NCI-H526 treated with DMSO at 0.1 percent for 48 hours (cell line): Measurements from ENCODE around the gene ZNF224.
A peak's percentile ranks its signal among the peaks of the same experiment; 100 is the strongest.
"Not testable (repeated sequence)": the region's sequence is repeated elsewhere in the genome, so short reads cannot be mapped to it uniquely, and the experiment has no call there.

Experiments
- DNase-seq: peaks from one replicate; lab custom pipeline; 2025; lab: John Stamatoyannopoulos, UW

The ZNF224 gene

GRCh38 chr19:44093931-44094765 lies at the start of gene ZNF224:
ZNF224 (plus strand) TSS chr19:44094361; CDS start chr19:44097874, 3,513 bp downstream.
- DNase-seq, result peak; percentile 95

- DNase-seq, result peak; percentile 78
These were observed 43.2 kb upstream of the ZNF224 start for GRCh38 chr19:44050740-44051649.

- DNase-seq, result peak; percentile 98
These were observed 42.3 kb upstream of the ZNF224 start, which contains the start of gene ZNF223 for GRCh38 chr19:44051650-44052402. ZNF223 (plus strand) TSS chr19:44052036; CDS start chr19:44055177, 3,141 bp downstream.

DNA sequence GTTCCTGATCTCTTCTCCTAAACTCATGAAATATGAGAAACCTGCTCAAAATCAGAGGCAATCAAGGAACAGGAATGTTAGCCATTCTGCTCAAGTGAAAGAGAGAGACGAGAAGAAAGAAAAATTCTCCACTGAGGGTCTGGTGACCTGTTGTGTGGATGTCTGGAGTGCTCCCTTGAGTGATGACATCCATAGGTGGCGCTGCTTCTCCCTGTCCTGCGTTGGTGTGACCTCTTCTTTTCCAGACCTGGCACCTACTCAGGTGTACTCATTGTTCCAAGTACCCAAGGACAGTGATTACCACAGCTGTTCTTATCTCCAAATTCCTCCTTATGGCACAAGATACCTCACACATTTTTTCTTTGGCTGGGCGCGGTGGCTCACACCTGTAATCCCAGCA lies 38.3 kb upstream of the ZNF224 start:
- DNase-seq, result no peak

- DNase-seq, result no peak
These were observed 34.9 kb upstream of the ZNF224 start for GRCh38 chr19:44059229-44059628.

- DNase-seq, result no peak
These were observed 33.1 kb upstream of the ZNF224 start for GRCh38 chr19:44061038-44061437.

- no peak for DNase-seq
These were observed 27.9 kb upstream of the ZNF224 start for GRCh38 chr19:44066305-44066704.

GRCh38 chr19:44069415-44069814 lies 24.7 kb upstream of the ZNF224 start:
- no peak for DNase-seq

DNA sequence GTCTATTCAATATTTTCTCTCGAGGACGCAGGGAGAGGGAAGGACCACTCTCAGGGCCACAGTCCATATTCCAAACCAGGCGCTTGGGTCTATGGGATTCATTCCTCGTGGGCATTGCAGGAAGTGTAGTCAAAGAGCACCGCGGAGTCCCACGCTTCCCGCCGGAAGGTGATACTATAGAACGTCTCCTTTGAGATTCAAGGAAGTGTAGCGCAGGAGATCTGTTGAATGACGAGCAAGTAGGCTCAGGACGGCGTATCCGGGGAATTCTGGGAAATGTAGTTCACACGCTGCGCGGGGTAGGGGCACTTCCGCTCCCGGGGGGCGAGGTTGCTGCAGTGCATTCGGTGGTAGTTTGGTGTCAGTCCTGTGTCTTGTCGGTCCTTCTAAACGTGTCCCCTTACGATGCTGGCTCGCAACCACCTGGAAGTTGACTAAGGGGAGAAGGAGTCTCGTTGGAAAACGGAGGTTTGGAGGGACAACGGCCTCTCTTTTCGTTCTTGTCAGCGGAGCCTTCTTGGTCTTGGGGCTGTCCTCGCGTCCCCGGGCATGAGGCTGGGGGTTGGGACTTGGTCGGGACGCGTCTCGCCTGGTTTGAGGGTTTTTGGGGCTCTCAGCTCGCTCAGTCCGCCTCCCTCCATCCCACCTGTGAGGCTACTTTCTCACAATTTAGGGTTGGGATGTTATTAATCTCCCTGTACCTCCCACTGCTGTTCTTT lies 22.2 kb upstream of the ZNF224 start, which contains the start of gene ZNF284:
Gene ZNF284 (plus strand): TSS at position 336 of the 719 bp plus-strand sequence. CDS start 4,231 bp downstream, outside the sequence.
- DNase-seq, result peak; percentile 96

DNA sequence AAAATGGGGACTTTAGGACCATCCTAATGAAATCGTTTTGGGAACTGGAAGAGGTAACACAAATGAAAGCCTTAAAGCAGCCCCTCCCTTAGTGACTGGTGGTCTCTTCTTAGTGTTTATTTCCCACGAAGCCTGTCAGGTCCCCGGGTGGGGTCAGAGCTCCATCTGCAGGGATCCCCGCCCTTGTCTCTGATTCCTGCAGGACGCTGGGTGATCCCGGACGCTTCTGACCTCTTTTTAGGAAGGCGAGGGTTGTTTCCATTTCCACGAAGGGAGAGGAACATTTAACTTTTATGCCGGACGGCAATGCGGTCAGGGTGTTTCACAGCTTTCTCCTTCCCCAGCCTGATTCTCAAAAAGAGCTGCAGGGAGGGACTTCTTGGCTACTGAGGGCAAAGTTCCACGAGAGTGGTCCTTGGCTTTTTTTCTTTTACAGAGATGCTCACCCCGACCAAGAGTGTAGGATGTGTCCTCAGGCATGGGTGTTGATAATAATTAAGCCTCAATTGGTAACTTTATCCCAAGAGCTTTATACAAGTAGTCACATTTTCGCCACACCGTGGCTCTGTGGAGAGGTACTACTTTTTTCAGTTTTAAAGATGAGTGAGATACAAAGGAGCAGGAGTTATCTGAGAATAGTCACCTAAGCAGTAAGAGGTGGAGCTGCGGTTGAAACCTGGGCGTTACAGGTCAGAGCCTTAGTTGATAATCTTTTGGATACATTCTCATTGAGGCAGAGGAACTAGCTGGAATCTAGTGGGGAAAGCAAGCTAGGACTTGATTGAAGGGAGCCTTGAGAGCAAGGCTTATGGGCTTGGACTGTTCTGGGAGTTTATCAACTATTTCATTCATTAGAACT lies 21.4 kb upstream of the ZNF224 start:
- DNase-seq, result no peak

- no peak for DNase-seq
These were observed 17.8 kb upstream of the ZNF224 start for GRCh38 chr19:44076325-44076724.

DNA sequence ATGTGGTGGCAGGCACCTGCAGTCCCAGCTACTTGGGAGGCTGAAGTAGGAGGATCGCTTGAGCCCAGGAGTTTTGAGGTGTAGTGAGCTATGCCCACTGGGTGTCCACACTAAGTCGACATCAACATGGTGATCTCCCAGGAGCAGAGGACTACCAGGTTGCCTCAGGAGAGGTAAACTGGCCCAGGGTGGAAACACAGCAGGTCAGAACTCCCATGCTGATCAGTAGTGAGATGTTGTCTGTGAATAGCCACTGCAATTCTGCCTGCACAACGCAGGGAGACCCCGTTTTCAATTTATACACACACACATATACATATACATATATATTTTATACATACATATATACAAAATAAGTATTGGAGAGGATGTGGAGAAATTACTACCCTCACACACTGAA lies 2.1 kb upstream of the ZNF224 start:
- DNase-seq, result no peak

- DNase-seq, result no peak
These were observed 13.6 kb downstream of the ZNF224 start for GRCh38 chr19:44107751-44108150.

- DNase-seq, result no peak
These were observed 15.3 kb downstream of the ZNF224 start for GRCh38 chr19:44109458-44109857.

GRCh38 chr19:44111910-44112463 lies 17.8 kb downstream of the ZNF224 start:
- DNase-seq, result peak; percentile 19

GRCh38 chr19:44112802-44113137 lies 18.6 kb downstream of the ZNF224 start:
- DNase-seq, result no peak

DNA sequence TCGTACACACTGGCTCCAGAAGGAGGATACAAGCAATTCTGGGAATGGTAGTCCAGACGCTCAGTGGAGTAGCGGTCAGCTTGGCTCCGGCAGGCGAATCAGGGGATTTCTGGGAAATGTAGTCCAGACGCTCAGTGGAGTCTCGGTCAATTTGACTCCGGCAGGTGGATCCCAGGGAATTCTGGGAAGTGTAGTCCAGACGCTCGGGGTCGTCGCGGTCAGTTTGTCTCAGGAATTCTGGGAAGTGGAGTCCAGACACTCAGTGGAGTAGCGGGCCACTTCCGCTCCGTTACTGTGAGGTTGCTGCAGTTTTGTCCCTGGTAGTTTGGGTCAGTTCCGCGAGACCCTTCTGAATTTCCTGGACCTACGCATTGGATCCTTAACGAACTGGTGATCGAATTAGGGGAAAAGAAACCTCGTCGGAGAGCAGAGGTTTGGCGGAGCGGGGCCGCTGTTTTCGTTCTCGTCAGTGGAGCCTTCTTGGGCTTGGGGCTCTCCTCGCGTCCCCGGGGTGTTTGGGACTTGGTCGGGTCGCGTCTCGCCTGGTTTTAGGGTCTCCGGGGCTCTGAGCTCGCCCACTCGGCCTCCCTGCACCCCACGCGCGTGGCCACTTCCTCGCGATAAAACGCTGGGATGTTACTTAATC lies 19.1 kb downstream of the ZNF224 start, which contains the start of gene ZNF225:
Gene ZNF225 (plus strand): TSS at position 262 of the 646 bp plus-strand sequence. CDS start 2,429 bp downstream, outside the sequence.
- peak; percentile 95 for DNase-seq

DNA sequence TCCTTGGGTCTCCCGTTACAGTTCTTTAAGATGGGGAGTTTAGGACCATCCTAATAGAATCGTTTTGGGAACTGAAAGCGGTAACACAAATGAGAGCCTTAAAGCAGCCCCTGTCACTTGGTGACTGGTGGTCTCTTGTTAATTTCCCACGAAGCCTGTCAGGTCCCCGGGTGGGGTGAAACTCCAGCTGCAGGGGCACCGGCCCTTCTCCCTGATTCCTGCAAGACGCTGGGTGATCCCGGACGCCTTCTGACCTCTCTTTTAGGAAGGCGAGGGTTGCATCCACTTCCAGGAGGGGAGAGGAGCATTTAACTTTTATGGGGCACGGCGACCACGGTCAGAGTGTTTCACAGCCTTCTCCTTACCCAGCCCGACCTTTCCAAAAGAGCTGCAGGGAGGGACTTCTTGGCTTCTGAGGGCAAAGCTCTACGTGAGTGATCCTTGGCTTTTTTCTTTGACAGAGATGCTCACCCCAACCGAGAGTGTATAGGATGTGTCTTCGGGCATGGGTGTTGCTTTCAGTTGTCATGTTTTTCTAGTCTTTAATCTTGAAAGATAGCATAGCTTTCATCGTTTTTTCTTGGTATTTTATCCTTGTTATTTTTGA lies 19.7 kb downstream of the ZNF224 start:
- no peak for DNase-seq

DNA sequence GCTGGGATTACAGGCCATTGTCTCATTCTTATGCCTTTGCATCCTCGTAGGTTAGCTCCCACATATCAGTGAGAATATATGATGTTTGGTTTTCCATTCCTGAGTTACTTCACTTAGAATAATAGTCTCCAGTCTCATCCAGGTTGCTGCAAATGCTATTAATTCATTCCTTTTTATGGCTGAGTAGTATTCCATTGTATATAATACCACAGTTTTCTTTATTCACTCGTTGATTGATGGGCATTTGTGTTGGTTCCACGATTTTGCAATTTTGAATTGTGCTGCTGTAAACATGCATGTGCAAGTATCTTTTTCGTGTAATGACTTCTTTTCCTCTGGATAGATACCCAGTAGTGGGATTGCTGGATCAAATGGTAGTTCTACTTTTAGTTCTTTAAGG lies 27.0 kb downstream of the ZNF224 start:
- not testable (repeated sequence) for DNase-seq
